OCI-LY1 (cell line): ENCODE results near the gene DUSP6.

ENCODE experiments used
- H2AFZ ChIP-seq: fragments of 200-600 bp; sonication (generic), shearing (Covaris generic); 2 replicates; pipeline ENCODE4 v1.6.0; 2014; ENCODE audit warnings: antibody characterized with exemption, mild to moderate bottlenecking, low read length
- H3F3A ChIP-seq: fragments of 200-600 bp; sonication (generic), shearing (Covaris generic); 2 replicates; pipeline ENCODE4 v1.6.0; 2014; ENCODE audit warnings: mild to moderate bottlenecking, antibody characterized with exemption, low read length, moderate library complexity; ENCODE audit not compliant: insufficient read depth
- H3K27ac ChIP-seq: fragments of 200-600 bp; sonication (generic); 2 replicates; pipeline ENCODE4 v1.5.1; 2014; ENCODE audit warnings: low read length, mixed run types, mild to moderate bottlenecking, low read depth; ENCODE audit not compliant: poor library complexity, severe bottlenecking
- H3K27me3 ChIP-seq: fragments of 200-600 bp; sonication (generic); 2 replicates; pipeline ENCODE4 v1.6.0; 2014; ENCODE audit warnings: antibody characterized with exemption, mild to moderate bottlenecking, low read length, moderate library complexity; ENCODE audit not compliant: insufficient read depth
- H3K36me3 ChIP-seq: fragments of 200-600 bp; sonication (generic); 2 replicates; pipeline ENCODE4 v1.6.1; 2014; ENCODE audit warnings: mild to moderate bottlenecking, antibody characterized with exemption, low read length, moderate library complexity, mixed read lengths; ENCODE audit not compliant: insufficient read depth
- H3K4me1 ChIP-seq: fragments of 200-600 bp; sonication (generic); 2 replicates; pipeline ENCODE4 v1.5.1; 2014; ENCODE audit warnings: mild to moderate bottlenecking, low read length, moderate library complexity; ENCODE audit not compliant: insufficient read depth, severe bottlenecking
- H3K4me2 ChIP-seq: fragments of 200-600 bp; sonication (generic), shearing (Covaris generic); 2 replicates; pipeline ENCODE4 v1.6.1; 2014; ENCODE audit warnings: low read length
- H3K4me3 ChIP-seq: fragments of 200-600 bp; sonication (generic); 2 replicates; pipeline ENCODE4 v1.5.1; 2014; ENCODE audit warnings: low read length, low read depth, mild to moderate bottlenecking, mixed read lengths; ENCODE audit not compliant: poor library complexity, severe bottlenecking
- H3K79me2 ChIP-seq: fragments of 200-600 bp; shearing (Covaris generic); 2 replicates; pipeline ENCODE4 v1.6.1; 2016; ENCODE audit warnings: mixed run types, low read length, mixed read lengths; ENCODE audit not compliant: insufficient read depth
- H3K9ac ChIP-seq: fragments of 200-600 bp; sonication (generic), shearing (Covaris generic); 2 replicates; pipeline ENCODE4 v1.6.1; 2014; ENCODE audit warnings: mild to moderate bottlenecking, low read length, mixed read lengths
- H3K9me2 ChIP-seq: fragments of 200-600 bp; sonication (generic), shearing (Covaris generic); 2 replicates; pipeline ENCODE4 v1.6.1; 2014; ENCODE audit warnings: low read depth, mild to moderate bottlenecking, low read length, mixed read lengths
- H3K9me3 ChIP-seq: fragments of 200-600 bp; shearing (Covaris generic); 2 replicates; pipeline ENCODE4 v1.6.1; 2014; ENCODE audit warnings: low read length, mixed read lengths
- H4K20me1 ChIP-seq: fragments of 200-600 bp; sonication (generic), shearing (Covaris generic); 2 replicates; pipeline ENCODE4 v1.6.0; 2016; ENCODE audit warnings: mild to moderate bottlenecking, low read length; ENCODE audit not compliant: insufficient read depth
- CTCF ChIP-seq: fragments of 200-600 bp; sonication (generic), shearing (Covaris generic); IDR thresholded peaks from 2 replicates; pipeline ENCODE4 v1.5.1; 2017; ENCODE audit warnings: mild to moderate bottlenecking, antibody characterized with exemption, low read length, moderate library complexity, mixed read lengths
- EZH2 ChIP-seq: fragments of 200-600 bp; sonication (generic), shearing (Covaris generic); IDR thresholded peaks from 2 replicates; pipeline ENCODE4 v1.8.0; 2017; ENCODE audit warnings: borderline replicate concordance, mixed run types, mild to moderate bottlenecking, antibody characterized with exemption, low read length, moderate library complexity, mixed read lengths

DUSP6 gene

DNA sequence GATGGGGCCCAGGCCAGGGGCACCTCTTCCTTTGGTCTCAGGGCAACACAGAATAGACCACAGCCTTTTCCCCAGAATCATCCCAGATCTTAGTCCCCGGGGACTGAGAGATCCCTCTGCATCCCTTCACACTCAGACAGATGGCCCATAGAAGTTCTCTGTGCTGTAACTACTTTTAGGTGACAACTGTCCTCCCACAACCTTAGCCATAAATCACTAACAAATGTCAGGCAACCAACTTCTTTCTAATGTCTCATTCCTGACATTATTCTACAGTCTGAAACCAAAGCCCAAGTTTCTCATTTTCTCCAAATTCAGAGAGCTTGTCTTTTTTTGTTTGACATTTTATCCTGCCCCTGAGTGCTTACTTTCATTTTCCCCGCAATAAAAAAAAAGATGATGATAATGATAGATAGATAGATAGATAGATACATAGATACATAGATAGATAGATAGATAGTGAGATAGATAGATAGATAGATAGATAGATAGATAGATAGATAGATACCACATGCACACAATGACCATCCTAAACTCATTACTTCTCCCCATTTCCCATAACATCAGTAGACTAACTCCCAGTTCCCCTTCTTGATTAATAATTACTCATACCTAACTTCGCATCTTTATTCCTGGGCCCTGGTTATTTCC is 28.6 kb downstream of the DUSP6 start:
- Histone ChIP-seq H3K79me2 (no peaks in the 10 kb centered on the region), H3K4me3 (no peak overlapping the region), H2AFZ (no peak overlapping the region), H3K27ac (no peak overlapping the region), H3K9me3 (no peaks in the 10 kb centered on the region), H3K9me2 (no peaks in the 10 kb centered on the region), H3K4me1 (no peaks in the 10 kb centered on the region), H4K20me1 (no peaks in the 10 kb centered on the region), H3F3A (no peaks in the 10 kb centered on the region), H3K27me3 (no peaks in the 10 kb centered on the region), H3K9ac (no peak overlapping the region), H3K36me3 (no peaks in the 10 kb centered on the region), H3K4me2 (no peak overlapping the region)
- no peak for TF ChIP-seq EZH2
- no peak for TF ChIP-seq CTCF

GRCh38 chr12:89320735-89321134 is 31.6 kb downstream of the DUSP6 start:
- no peak for TF ChIP-seq EZH2
- H3K4me2 ChIP-seq = no peak overlapping the region
- no peak overlapping the region for H3K9ac ChIP-seq
- no peaks in the 10 kb centered on the region for H3F3A ChIP-seq
- no peak overlapping the region for H3K27ac ChIP-seq
- H3K36me3 ChIP-seq = no peaks in the 10 kb centered on the region
- H2AFZ ChIP-seq = no peak overlapping the region
- H3K79me2 ChIP-seq = no peaks in the 10 kb centered on the region
- H3K9me2 ChIP-seq = no peaks in the 10 kb centered on the region
- H3K4me1 ChIP-seq = no peaks in the 10 kb centered on the region
- no peaks in the 10 kb centered on the region for H4K20me1 ChIP-seq
- H3K27me3 ChIP-seq = no peaks in the 10 kb centered on the region
- no peaks in the 10 kb centered on the region for H3K9me3 ChIP-seq
- no peak overlapping the region for H3K4me3 ChIP-seq

DNA sequence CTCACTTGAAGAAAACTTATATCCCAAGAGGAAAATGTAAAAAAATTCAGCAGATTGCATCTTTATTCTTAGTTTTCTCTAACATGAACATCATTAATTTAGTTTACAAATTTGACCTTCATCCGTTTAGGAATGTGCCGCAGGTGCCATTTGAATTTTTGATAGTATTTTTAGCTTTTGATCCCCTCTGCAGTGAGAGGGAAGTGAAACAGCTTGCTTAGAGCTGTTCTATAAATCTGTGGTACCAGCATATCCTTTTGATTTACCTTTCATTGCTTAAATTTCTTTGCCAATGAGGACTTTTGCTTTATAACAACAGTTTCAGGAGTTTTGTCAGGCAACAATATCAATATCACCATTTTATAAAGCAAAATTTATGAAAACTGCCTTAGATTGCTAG is 32.7 kb downstream of the DUSP6 start:
- H3K4me2 ChIP-seq = no peak overlapping the region
- no peaks in the 10 kb centered on the region for H3K4me1 ChIP-seq
- TF ChIP-seq CTCF (no peak), EZH2 (no peak)

DNA sequence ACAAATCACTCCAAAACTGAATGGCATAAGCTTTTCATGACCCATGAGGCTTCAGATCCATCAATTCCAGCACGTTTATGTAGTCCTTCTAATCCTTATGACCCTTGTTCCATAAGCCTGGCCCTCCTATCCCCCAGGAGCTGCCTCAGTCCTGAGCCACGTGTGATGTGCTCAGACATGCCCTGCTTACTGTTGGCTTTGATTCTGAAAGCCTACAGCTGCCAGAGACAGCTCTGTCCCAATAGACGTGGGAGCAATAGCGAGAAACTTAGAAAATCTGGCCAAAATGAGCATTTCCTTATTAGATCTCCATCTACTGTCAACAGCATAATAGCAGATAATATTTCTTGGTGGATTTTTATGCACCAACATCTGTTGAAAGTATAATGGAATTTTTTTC is 33.2 kb downstream of the DUSP6 start:
- Histone ChIP-seq H3K4me3 (no peak overlapping the region), H3F3A (no peaks in the 10 kb centered on the region), H3K36me3 (no peaks in the 10 kb centered on the region), H3K9me2 (no peaks in the 10 kb centered on the region), H3K27me3 (no peaks in the 10 kb centered on the region), H3K27ac (no peak overlapping the region), H3K4me2 (no peak overlapping the region), H3K4me1 (no peaks in the 10 kb centered on the region), H4K20me1 (no peaks in the 10 kb centered on the region), H2AFZ (no peak overlapping the region), H3K9me3 (no peaks in the 10 kb centered on the region), H3K9ac (no peak overlapping the region), H3K79me2 (no peaks in the 10 kb centered on the region)
- TF ChIP-seq EZH2 (no peak), CTCF (no peak)

More for the DNA sequence above, 32.7 kb downstream of the DUSP6 start:
- no peaks in the 10 kb centered on the region for H3K79me2 ChIP-seq
- H3K27me3 ChIP-seq = no peaks in the 10 kb centered on the region
- H3K27ac ChIP-seq = no peak overlapping the region
- no peak overlapping the region for H2AFZ ChIP-seq
- no peak overlapping the region for H3K4me3 ChIP-seq
- H4K20me1 ChIP-seq = no peaks in the 10 kb centered on the region
- no peaks in the 10 kb centered on the region for H3F3A ChIP-seq
- no peaks in the 10 kb centered on the region for H3K36me3 ChIP-seq
- H3K9ac ChIP-seq = no peak overlapping the region
- H3K9me2 ChIP-seq = no peaks in the 10 kb centered on the region
- H3K9me3 ChIP-seq = no peaks in the 10 kb centered on the region
